Measurements from ENCODE around the gene MLC1.

Gene MLC1

DNA sequence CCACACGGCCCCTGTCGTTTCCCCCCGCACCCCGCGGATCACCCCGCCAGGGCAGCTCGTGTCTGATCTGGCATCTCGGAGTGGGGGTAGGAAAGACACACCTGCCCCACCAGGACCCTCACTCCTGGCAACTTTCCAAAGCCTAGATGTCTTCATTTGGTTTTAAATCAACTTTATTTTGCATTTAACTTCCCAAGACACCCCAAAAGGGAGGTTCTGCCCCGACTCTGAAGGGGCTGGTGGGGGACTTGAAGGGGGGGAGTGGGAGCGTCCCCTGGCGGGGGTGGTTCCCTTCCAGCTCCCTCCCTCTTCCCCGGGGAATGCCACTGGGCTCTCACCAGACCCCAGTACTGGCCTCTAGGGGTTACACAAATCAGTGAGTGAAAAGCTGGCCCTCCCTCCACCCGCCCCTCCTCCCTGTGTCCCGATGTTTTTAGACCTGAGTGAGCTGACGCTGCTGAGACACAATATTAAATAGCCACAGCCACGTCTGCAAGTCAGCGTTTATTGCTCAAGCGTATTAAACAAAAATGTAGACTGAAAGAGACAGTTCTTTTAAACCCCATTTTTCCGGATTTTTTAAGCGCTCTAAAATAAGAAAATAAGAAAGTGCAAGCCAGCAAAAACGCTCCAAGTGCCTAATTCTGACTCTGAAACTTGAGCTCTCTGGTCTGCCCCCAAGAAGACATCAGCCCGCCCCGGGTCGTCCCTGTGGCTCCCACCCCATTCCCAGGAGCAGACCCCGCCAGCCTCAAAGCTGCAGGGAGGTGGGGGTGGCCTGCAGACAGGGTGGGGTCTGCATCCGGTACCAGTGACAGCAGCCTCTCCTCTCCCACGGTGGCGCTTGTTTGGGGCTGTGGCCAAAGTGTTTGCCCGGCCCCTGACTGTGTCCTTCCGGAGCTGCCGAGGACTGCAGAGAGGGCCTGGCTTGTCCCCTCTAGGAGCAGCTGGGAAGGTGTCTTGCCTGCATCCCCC, 26.0 kb downstream of the MLC1 start:
- no peak overlapping the region for H3K9ac ChIP-seq (ENCODE audit: low read depth, low read length, poor library complexity, severe bottlenecking)
- H3K4me2 ChIP-seq (ENCODE audit: low read depth, low read length, poor library complexity, severe bottlenecking) = no peak overlapping the region

DNA sequence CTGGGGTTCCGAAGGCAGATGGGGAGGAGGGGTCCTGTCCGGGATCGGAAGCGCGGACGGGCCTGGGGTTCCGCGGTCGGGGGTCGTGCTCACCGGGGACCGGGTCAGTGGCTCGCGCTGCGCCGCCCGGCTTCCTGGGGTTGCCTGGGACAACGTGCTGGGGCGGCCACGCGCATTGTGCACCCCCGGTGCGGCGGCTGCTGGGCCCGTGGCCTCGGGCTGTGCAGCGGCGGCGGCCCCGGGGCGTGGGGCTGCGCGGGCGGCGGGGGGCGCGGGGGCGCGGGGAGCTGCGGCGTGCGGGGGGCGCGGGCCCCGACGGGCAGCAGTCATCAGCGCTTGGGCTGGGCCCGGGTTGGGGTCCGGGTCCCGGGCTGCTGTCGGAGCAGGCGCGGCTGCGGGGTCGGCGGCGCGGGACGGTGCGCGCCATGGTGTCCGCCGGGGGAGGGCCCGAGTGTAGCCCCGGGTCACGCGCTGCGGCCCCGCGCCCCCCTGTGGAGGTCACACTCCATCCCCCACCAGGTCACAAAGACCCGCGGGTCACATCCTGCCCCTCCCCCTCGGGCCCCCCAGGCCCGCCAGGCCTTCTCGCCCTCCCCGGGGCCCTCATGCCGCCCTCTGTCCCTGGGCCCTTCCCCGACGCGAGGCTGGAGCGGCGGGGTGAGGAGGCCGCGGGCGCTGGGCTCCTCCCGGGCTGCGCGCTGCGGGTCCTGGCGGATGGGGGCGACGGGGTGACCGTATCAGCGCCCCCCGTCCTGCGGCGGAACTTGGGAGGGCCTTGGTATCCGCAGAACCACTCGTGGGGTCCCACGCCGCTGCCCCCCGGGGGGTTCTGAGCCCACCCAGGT, 26.9 kb downstream of the MLC1 start, which contains the start of gene TTLL8:
Gene TTLL8, minus strand, starts transcription at position 238 of the 845 bp plus-strand sequence.
- Histone ChIP-seq H3K79me2 (ENCODE audit: insufficient read depth, low read length) (no peaks in the 10 kb centered on the region), H3K4me2 (ENCODE audit: low read depth, low read length, poor library complexity, severe bottlenecking) (no peak within 1 kb of the TSS), H3K4me3 (ENCODE audit: low read length, poor library complexity, severe bottlenecking) (no peak within 1 kb of the TSS), H3K27me3 (ENCODE audit: insufficient read depth, low read length, poor library complexity, severe bottlenecking) (no peaks in the 10 kb centered on the region), H2AFZ (ENCODE audit: low read length) (no peak within 1 kb of the TSS), H3K9me2 (replicated peaks; ENCODE audit: low read depth, low read length) (no peaks in the 10 kb centered on the region), H3K9me3 (ENCODE audit: insufficient read depth, low read depth, low read length) (no peaks in the 10 kb centered on the region), H3K9ac (ENCODE audit: low read depth, low read length, poor library complexity, severe bottlenecking) (no peak within 1 kb of the TSS), H4K20me1 (ENCODE audit: insufficient read depth, low read length, poor library complexity, severe bottlenecking) (no peaks in the 10 kb centered on the region), H3K36me3 (ENCODE audit: insufficient read depth, low read length) (no peaks in the 10 kb centered on the region), H3K4me1 (ENCODE audit: insufficient read depth, low read length, poor library complexity, severe bottlenecking) (no peaks in the 10 kb centered on the region), H3F3A (ENCODE audit: low read depth) (no peaks in the 10 kb centered on the region)
- TF ChIP-seq, protein P1, sequence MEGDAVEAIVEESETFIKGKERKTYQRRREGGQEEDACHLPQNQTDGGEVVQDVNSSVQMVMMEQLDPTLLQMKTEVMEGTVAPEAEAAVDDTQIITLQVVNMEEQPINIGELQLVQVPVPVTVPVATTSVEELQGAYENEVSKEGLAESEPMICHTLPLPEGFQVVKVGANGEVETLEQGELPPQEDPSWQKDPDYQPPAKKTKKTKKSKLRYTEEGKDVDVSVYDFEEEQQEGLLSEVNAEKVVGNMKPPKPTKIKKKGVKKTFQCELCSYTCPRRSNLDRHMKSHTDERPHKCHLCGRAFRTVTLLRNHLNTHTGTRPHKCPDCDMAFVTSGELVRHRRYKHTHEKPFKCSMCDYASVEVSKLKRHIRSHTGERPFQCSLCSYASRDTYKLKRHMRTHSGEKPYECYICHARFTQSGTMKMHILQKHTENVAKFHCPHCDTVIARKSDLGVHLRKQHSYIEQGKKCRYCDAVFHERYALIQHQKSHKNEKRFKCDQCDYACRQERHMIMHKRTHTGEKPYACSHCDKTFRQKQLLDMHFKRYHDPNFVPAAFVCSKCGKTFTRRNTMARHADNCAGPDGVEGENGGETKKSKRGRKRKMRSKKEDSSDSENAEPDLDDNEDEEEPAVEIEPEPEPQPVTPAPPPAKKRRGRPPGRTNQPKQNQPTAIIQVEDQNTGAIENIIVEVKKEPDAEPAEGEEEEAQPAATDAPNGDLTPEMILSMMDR (conservative IDR thresholded peaks at IDR 0.05; ENCODE audit: low read length) = no peak
- TF ChIP-seq EZH2phosphoT487 (IDR thresholded peaks at IDR 0.05; ENCODE audit: borderline replicate concordance) = no peak

More for the DNA sequence above, 26.0 kb downstream of the MLC1 start:
- Histone ChIP-seq H3K4me3 (ENCODE audit: low read length, poor library complexity, severe bottlenecking) (no peak overlapping the region), H3K4me1 (ENCODE audit: insufficient read depth, low read length, poor library complexity, severe bottlenecking) (no peaks in the 10 kb centered on the region), H2AFZ (ENCODE audit: low read length) (no peak overlapping the region), H3K27me3 (ENCODE audit: insufficient read depth, low read length, poor library complexity, severe bottlenecking) (no peaks in the 10 kb centered on the region), H3K9me2 (replicated peaks; ENCODE audit: low read depth, low read length) (no peaks in the 10 kb centered on the region), H3K9me3 (ENCODE audit: insufficient read depth, low read depth, low read length) (no peaks in the 10 kb centered on the region), H4K20me1 (ENCODE audit: insufficient read depth, low read length, poor library complexity, severe bottlenecking) (no peaks in the 10 kb centered on the region), H3K36me3 (ENCODE audit: insufficient read depth, low read length) (no peaks in the 10 kb centered on the region), H3F3A (ENCODE audit: low read depth) (no peaks in the 10 kb centered on the region), H3K79me2 (ENCODE audit: insufficient read depth, low read length) (no peaks in the 10 kb centered on the region)
- TF ChIP-seq, protein P1 (conservative IDR thresholded peaks at IDR 0.05; ENCODE audit: low read length) = no peak
- no peak for TF ChIP-seq EZH2phosphoT487 (IDR thresholded peaks at IDR 0.05; ENCODE audit: borderline replicate concordance)

- Histone ChIP-seq H3K4me1 (ENCODE audit: insufficient read depth, low read length, poor library complexity, severe bottlenecking) (no peaks in the 10 kb centered on the region), H3F3A (ENCODE audit: low read depth) (no peaks in the 10 kb centered on the region), H4K20me1 (ENCODE audit: insufficient read depth, low read length, poor library complexity, severe bottlenecking) (no peaks in the 10 kb centered on the region), H3K79me2 (ENCODE audit: insufficient read depth, low read length) (no peaks in the 10 kb centered on the region), H3K27me3 (ENCODE audit: insufficient read depth, low read length, poor library complexity, severe bottlenecking) (no peaks in the 10 kb centered on the region), H3K9ac (ENCODE audit: low read depth, low read length, poor library complexity, severe bottlenecking) (no peak overlapping the region), H2AFZ (ENCODE audit: low read length) (no peak overlapping the region), H3K36me3 (ENCODE audit: insufficient read depth, low read length) (no peaks in the 10 kb centered on the region), H3K4me3 (ENCODE audit: low read length, poor library complexity, severe bottlenecking) (no peak overlapping the region), H3K9me3 (ENCODE audit: insufficient read depth, low read depth, low read length) (no peaks in the 10 kb centered on the region), H3K4me2 (ENCODE audit: low read depth, low read length, poor library complexity, severe bottlenecking) (no peak overlapping the region), H3K9me2 (replicated peaks; ENCODE audit: low read depth, low read length) (no peaks in the 10 kb centered on the region)
- no peak for TF ChIP-seq EZH2phosphoT487 (IDR thresholded peaks at IDR 0.05; ENCODE audit: borderline replicate concordance)
- TF ChIP-seq, protein P1 (conservative IDR thresholded peaks at IDR 0.05; ENCODE audit: low read length) = no peak
These were observed 27.8 kb downstream of the MLC1 start for GRCh38 chr22:50057278-50058060.
